HepG2 (cell line): ENCODE data around the gene COX7A2L. TPM values are rescaled to one million over a fixed set of nuclear protein-coding genes. Genes with fewer than 3 reads are reported as not detected.
A peak's percentile ranks its signal among the peaks of the same experiment; 100 is the strongest.

Experiments used
- CENPT ChIP-seq: sonication (generic); formaldehyde crosslinking; IDR thresholded peaks from 2 replicates; pipeline ENCODE4 v1.8.0; 2022; ENCODE audit warnings: low read depth, mild to moderate bottlenecking, moderate library complexity, missing genetic modification reagents
- CREB1 ChIP-seq, 2 experiments: fragments of 450-650 bp in 1 of 2; IDR thresholded peaks; 2 replicates each; pipeline ENCODE4 v1.6.1; 2016 to 2017; ENCODE audit warnings: control low read depth in 1 of 2, mild to moderate bottlenecking in 1 of 2, missing compliant biosample characterization in 1 of 2, missing genetic modification characterization in 1 of 2
- HCFC1 ChIP-seq: fragments of 150-350 bp; IDR thresholded peaks from 2 replicates; pipeline ENCODE4 v1.6.1; 2014; ENCODE audit warnings: low read depth, low read length
- MAFK ChIP-seq, 2 experiments: IDR thresholded peaks in 1 of 2; conservative IDR thresholded peaks in 1 of 2; 2 replicates each; pipeline ENCODE4 v1.6.1; 2011; ENCODE audit warnings: improper control_type of control experiment in 2 of 2, low read length in 2 of 2
- POLR2AphosphoS2 ChIP-seq: IDR thresholded peaks from 2 replicates; pipeline ENCODE4 v1.6.1; 2011; ENCODE audit warnings: low read depth, low read length, improper control_type of control experiment
- RFXANK ChIP-seq: IDR thresholded peaks from 2 replicates; pipeline ENCODE4 v1.6.1; 2016
- ZBTB21 ChIP-seq: sonication (generic); formaldehyde crosslinking; IDR thresholded peaks from 2 replicates; pipeline ENCODE4 v1.4.0; 2020; ENCODE audit warnings: missing genetic modification reagents
- ZFP82 ChIP-seq: sonication (generic); formaldehyde crosslinking; IDR thresholded peaks from 2 replicates; pipeline ENCODE4 v1.5.1; 2020; ENCODE audit warnings: mild to moderate bottlenecking, missing genetic modification reagents, borderline replicate concordance
- ZNF572 ChIP-seq: sonication (generic); formaldehyde crosslinking; IDR thresholded peaks from 2 replicates; pipeline ENCODE4 v1.5.1; 2020; ENCODE audit warnings: mild to moderate bottlenecking, missing genetic modification reagents
- polyA plus RNA-seq, 8 experiments: library from polyadenylated mRNA; depleted of rRNA in 3 of 8; stranded (reverse) in 7 of 8; unstranded in 1 of 8; fragments of >200 nt; fragmentation: Illumina TruSeq in 4 of 8; extraction: Trizol in 4 of 8; gene quantifications; 2 replicates each; pipeline versions ENCODE4 v1.2.1 to v1.2.3, GENCODE V29; 2011 to 2016; ENCODE audit warnings: low read depth in 4 of 8, missing spikeins in 1 of 8, mixed read lengths in 1 of 8; ENCODE audit not compliant: insufficient read depth in 1 of 8
- total RNA-seq, 5 experiments: library from RNA; depleted of rRNA; stranded (reverse); fragments of >200 nt; fragmentation: Illumina TruSeq; extraction: Trizol; gene quantifications; 2 replicates each; pipeline ENCODE4 v1.2.3, GENCODE V29; 2016; ENCODE audit warnings: low read depth in 1 of 5
- TF ChIP-seq, protein P1 (sequence below): sonication (generic); formaldehyde crosslinking; IDR thresholded peaks from 2 replicates; pipeline ENCODE4 v1.4.0; 2020; ENCODE audit warnings: missing genetic modification reagents
- TF ChIP-seq, protein P2 (sequence below): sonication (generic); formaldehyde crosslinking; IDR thresholded peaks from 2 replicates; pipeline ENCODE4 v1.4.0; 2020; ENCODE audit warnings: missing genetic modification reagents, low read depth, mild to moderate bottlenecking, borderline replicate concordance
- TF ChIP-seq, protein P3 (sequence below): sonication (generic); formaldehyde crosslinking; IDR thresholded peaks from 2 replicates; pipeline ENCODE4 v1.4.0; 2020; ENCODE audit warnings: mild to moderate bottlenecking, missing genetic modification reagents
- TF ChIP-seq, protein P4 (sequence below): IDR thresholded peaks from 2 replicates; pipeline ENCODE4 v1.6.1; 2016; ENCODE audit warnings: mild to moderate bottlenecking
- TF ChIP-seq, protein P5 (sequence below): sonication (generic); formaldehyde crosslinking; IDR thresholded peaks from 2 replicates; pipeline ENCODE4 v1.5.0; 2020; ENCODE audit warnings: missing genetic modification reagents, mild to moderate bottlenecking, borderline replicate concordance
- TF ChIP-seq, protein P6 (sequence below): sonication (generic); formaldehyde crosslinking; conservative IDR thresholded peaks from 2 replicates; pipeline ENCODE4 v1.5.0; 2020; ENCODE audit warnings: missing genetic modification reagents

Gene COX7A2L
- total and polyA plus RNA-seq, 2 of the 13 experiments (the other 11 are each of a cell fraction or from before 2014, with no cell fraction given): 155 to 201 TPM

DNA sequence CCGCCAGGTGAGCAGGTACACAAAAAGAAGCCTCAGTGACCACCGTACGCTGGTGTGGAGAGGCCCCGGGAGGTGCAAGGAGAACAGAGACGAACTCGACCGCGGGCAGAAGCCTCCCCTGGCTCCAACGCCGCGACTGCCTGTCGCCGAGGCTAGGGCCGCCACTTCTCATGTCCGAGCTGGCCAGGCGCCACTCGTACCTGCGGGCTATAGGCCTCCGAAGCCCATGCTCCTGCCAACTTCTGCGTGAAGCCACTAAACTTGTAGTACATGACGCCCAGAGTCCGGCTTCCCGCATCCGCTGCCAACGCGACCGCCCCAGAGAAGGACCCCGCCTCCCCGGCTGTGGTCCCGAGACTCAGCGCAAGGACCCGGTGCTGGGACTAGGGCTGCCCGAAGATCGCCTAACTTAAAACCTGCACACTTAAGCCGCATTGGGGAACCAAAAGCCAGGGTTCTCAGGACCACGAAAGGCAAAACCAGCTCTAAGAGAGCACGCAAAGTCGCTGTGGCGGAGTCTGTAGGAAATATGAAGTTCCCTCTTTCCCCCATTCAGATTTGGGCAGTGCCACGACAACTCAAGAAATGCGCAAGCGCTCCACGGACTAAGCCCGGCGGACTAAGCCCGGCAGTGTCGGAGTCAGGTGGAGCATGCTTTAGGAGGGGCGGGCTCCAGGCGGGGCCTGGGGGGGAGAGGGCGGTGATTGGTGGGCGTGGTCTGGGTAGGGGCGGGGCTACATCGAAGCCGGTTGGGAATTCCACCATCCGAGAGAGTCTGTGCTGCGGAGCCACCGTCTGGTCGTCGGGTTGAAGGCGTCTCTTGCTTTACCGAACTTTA, at the start of gene COX7A2L (continued):
- TF ChIP-seq, protein P1, sequence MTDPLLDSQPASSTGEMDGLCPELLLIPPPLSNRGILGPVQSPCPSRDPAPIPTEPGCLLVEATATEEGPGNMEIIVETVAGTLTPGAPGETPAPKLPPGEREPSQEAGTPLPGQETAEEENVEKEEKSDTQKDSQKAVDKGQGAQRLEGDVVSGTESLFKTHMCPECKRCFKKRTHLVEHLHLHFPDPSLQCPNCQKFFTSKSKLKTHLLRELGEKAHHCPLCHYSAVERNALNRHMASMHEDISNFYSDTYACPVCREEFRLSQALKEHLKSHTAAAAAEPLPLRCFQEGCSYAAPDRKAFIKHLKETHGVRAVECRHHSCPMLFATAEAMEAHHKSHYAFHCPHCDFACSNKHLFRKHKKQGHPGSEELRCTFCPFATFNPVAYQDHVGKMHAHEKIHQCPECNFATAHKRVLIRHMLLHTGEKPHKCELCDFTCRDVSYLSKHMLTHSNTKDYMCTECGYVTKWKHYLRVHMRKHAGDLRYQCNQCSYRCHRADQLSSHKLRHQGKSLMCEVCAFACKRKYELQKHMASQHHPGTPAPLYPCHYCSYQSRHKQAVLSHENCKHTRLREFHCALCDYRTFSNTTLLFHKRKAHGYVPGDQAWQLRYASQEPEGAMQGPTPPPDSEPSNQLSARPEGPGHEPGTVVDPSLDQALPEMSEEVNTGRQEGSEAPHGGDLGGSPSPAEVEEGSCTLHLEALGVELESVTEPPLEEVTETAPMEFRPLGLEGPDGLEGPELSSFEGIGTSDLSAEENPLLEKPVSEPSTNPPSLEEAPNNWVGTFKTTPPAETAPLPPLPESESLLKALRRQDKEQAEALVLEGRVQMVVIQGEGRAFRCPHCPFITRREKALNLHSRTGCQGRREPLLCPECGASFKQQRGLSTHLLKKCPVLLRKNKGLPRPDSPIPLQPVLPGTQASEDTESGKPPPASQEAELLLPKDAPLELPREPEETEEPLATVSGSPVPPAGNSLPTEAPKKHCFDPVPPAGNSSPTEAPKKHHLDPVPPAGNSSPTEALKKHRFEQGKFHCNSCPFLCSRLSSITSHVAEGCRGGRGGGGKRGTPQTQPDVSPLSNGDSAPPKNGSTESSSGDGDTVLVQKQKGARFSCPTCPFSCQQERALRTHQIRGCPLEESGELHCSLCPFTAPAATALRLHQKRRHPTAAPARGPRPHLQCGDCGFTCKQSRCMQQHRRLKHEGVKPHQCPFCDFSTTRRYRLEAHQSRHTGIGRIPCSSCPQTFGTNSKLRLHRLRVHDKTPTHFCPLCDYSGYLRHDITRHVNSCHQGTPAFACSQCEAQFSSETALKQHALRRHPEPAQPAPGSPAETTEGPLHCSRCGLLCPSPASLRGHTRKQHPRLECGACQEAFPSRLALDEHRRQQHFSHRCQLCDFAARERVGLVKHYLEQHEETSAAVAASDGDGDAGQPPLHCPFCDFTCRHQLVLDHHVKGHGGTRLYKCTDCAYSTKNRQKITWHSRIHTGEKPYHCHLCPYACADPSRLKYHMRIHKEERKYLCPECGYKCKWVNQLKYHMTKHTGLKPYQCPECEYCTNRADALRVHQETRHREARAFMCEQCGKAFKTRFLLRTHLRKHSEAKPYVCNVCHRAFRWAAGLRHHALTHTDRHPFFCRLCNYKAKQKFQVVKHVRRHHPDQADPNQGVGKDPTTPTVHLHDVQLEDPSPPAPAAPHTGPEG (CRISPR knock-in tag): peak; percentile 56; the same call in 1 of the 2 replicates
- TF ChIP-seq, protein P2, sequence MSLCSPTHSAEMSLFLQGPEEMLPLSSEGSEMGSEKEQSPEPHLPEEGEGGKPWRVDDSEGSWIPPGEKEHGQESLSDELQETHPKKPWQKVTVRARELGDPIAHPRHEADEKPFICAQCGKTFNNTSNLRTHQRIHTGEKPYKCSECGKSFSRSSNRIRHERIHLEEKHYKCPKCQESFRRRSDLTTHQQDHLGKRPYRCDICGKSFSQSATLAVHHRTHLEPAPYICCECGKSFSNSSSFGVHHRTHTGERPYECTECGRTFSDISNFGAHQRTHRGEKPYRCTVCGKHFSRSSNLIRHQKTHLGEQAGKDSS (CRISPR knock-in tag): peak; percentile 41; the same call in 1 of the 2 replicates
- TF ChIP-seq ZBTB21 (CRISPR knock-in tag) (0 out of 2 replicates have a peak, but pooled peaks have one; percentile 22), ZNF572 (CRISPR knock-in tag) (peak; percentile 99), CENPT (0 out of 2 replicates have a peak, but pooled peaks have one; percentile 45), HCFC1 (peak; percentile 50; the same call in 1 of the 2 replicates), CREB1 (IDR thresholded peaks at IDR 0.05) (peak; percentile 67), CREB1 (CRISPR knock-in tag; IDR thresholded peaks at IDR 0.05) (peak; percentile 88), ZFP82 (no peak), POLR2AphosphoS2 (peak; percentile 24), RFXANK (peak; percentile 88), MAFK (conservative IDR thresholded peaks at IDR 0.05 in 1 of 2, IDR thresholded peaks at IDR 0.05 in 1 of 2; ENCODE audit: low read length in 2 of 2) (peak in 1 of 2 experiments; percentile 11; a peak in 1 of 4 replicates)
- TF ChIP-seq, protein P3, sequence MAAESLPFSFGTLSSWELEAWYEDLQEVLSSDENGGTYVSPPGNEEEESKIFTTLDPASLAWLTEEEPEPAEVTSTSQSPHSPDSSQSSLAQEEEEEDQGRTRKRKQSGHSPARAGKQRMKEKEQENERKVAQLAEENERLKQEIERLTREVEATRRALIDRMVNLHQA (CRISPR knock-in tag): peak; percentile 7; the same call in 1 of the 2 replicates
- TF ChIP-seq, protein P4, sequence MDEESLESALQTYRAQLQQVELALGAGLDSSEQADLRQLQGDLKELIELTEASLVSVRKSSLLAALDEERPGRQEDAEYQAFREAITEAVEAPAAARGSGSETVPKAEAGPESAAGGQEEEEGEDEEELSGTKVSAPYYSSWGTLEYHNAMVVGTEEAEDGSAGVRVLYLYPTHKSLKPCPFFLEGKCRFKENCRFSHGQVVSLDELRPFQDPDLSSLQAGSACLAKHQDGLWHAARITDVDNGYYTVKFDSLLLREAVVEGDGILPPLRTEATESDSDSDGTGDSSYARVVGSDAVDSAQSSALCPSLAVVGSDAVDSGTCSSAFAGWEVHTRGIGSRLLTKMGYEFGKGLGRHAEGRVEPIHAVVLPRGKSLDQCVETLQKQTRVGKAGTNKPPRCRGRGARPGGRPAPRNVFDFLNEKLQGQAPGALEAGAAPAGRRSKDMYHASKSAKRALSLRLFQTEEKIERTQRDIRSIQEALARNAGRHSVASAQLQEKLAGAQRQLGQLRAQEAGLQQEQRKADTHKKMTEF: peak; percentile 77
- TF ChIP-seq, protein P5, sequence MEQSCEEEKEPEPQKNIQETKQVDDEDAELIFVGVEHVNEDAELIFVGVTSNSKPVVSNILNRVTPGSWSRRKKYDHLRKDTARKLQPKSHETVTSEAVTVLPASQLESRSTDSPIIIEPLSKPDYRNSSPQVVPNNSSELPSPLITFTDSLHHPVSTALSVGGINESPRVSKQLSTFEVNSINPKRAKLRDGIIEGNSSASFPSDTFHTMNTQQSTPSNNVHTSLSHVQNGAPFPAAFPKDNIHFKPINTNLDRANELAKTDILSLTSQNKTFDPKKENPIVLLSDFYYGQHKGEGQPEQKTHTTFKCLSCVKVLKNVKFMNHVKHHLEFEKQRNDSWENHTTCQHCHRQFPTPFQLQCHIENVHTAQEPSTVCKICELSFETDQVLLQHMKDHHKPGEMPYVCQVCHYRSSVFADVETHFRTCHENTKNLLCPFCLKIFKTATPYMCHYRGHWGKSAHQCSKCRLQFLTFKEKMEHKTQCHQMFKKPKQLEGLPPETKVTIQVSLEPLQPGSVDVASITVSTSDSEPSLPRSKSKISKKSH (CRISPR knock-in tag): peak; percentile 45; the same call in 1 of the 2 replicates
- TF ChIP-seq, protein P6, sequence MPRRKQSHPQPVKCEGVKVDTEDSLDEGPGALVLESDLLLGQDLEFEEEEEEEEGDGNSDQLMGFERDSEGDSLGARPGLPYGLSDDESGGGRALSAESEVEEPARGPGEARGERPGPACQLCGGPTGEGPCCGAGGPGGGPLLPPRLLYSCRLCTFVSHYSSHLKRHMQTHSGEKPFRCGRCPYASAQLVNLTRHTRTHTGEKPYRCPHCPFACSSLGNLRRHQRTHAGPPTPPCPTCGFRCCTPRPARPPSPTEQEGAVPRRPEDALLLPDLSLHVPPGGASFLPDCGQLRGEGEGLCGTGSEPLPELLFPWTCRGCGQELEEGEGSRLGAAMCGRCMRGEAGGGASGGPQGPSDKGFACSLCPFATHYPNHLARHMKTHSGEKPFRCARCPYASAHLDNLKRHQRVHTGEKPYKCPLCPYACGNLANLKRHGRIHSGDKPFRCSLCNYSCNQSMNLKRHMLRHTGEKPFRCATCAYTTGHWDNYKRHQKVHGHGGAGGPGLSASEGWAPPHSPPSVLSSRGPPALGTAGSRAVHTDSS (CRISPR knock-in tag): no peak
